ENCODE data around the gene FAM110C.

The FAM110C gene

DNA sequence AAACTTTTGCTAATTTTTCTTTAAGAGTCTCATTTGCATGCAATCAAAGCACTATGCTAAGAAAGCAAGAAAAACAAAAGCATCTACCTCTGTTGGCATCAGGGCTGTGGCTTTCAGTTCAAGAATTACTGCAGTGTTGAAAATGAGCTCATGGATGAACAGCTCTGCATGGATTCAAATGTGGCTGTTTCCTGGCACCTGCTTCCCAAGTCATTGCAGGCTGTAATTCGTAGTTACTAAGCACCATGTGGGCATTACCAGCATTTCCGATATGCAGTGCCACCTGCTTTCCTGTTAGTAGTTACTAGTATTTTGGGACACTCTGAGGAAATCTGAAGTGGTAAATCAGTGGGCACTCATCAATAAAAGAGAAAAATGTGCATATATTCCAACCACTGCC is 37.8 kb upstream of the FAM110C start:
- Histone ChIP-seq H3K14ac (ENCODE audit: low read length in 2 of 2) (no peak overlapping the region), H3K4me2 (ENCODE audit: low read length, poor library complexity, severe bottlenecking) (no peak overlapping the region), H3K36me3 (ENCODE audit: control insufficient read depth in 1 of 2, insufficient read depth in 2 of 2, low read depth in 1 of 2, low read length in 2 of 2) (no peaks in the 10 kb centered on the region), H3K18ac (ENCODE audit: low read depth in 1 of 2, low read length in 2 of 2) (no peak overlapping the region), H2BK5ac (ENCODE audit: low read depth, low read length, poor library complexity, severe bottlenecking) (no peak overlapping the region), H3K79me1 (replicated peaks; ENCODE audit: low read length, poor library complexity, severe bottlenecking) (no peaks in the 10 kb centered on the region), H3K23ac (ENCODE audit: low read length in 2 of 2) (no peak overlapping the region), H3K4ac (ENCODE audit: low read depth in 1 of 2, low read length in 2 of 2) (no peak overlapping the region), H3K27me3 (ENCODE audit: control insufficient read depth in 1 of 2, insufficient read depth in 1 of 2, low read length in 2 of 2) (no peaks in the 10 kb centered on the region), H3K9me3 (ENCODE audit: control insufficient read depth, low read length) (peaks cover 2% of the 10 kb centered on the region), H4K91ac (ENCODE audit: low read length) (no peak overlapping the region), H3K27ac (ENCODE audit: low read length, poor library complexity, severe bottlenecking) (no peak overlapping the region), H4K8ac (ENCODE audit: low read length) (no peak overlapping the region), H2BK12ac (ENCODE audit: low read length in 2 of 2) (no peak overlapping the region), H3K4me1 (ENCODE audit: control insufficient read depth, insufficient read depth, low read depth, low read length) (no peaks in the 10 kb centered on the region), H3K9ac (ENCODE audit: low read length) (no peak overlapping the region), H2AK5ac (ENCODE audit: low read length, severe bottlenecking) (no peak overlapping the region), H2BK120ac (ENCODE audit: low read depth, low read length) (no peak overlapping the region), H2BK15ac (ENCODE audit: low read depth, poor library complexity, severe bottlenecking) (no peak overlapping the region), H3K4me3 (ENCODE audit: insufficient read depth in 1 of 2, low read depth in 1 of 2, low read length in 2 of 2) (no peak overlapping the region), H2AFZ (ENCODE audit: low read depth, low read length) (no peak overlapping the region)
- 47% methylated on average over 2 of the region's 2 CpGs for WGBS
- no peak for DNase-seq

DNA sequence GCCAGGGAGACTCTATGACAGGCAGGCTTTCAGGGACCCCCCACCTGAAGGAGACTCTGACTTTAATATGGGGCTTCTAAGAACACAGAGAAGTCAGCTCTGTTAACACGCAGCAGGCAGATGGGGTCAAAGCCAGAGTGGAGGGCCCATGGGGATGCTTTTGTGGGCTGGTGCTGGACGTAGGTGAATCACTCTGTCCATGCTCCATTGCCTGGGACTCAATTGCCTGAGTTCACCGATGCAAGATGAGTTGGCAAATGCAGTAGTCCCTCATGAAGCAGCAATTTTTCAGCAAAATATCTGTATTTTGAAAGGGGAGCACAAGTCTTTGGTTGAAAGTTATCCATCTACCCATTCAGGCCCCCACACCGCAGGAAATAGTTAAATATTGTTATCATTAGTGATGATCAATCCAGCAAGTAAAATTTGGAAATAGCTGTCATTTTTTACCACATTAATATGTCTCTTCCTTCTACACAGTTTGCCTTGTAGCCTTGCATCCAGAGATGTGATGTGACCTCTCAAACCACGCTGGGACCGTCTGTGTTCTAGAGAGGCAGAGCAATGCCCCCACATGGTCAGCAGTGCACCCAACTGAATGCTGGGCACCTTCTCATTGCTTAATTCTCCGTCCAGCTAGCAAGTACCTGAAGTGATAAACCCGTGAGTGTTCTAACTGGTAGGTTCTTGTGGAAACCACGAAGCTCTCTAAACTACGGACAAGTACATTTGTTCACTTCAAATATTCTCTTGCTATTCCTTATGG is 34.8 kb upstream of the FAM110C start:
- no peaks in the 10 kb centered on the region for H3K79me1 ChIP-seq (replicated peaks; ENCODE audit: low read length, poor library complexity, severe bottlenecking)
- 64% methylated on average over 7 of the region's 10 CpGs for WGBS

DNA sequence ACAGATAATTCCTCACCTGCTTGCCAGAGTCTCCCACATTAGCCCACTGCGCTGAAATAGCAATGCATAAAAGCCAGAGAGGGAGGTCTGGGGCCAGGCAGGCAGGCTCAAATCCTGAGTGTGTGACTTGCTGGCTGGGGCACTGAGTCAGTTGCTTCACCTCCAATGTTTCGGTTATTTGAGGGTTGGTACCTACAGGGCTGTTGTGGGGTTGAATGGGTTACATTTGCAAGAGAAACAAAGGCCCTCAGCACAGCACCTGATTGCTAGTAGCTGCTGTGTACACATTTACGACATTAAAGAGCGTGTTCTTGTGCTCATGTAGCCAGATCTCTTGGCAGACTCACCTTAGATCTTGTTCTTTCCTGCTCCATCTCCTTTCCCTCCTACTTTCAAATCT is 34.1 kb upstream of the FAM110C start:
- H3K18ac ChIP-seq (ENCODE audit: low read depth in 1 of 2, low read length in 2 of 2), result no peak overlapping the region
- no peak overlapping the region for H2AFZ ChIP-seq (ENCODE audit: low read depth, low read length)
- H2BK15ac ChIP-seq (ENCODE audit: low read depth, poor library complexity, severe bottlenecking), result no peak overlapping the region
- no peaks in the 10 kb centered on the region for H3K36me3 ChIP-seq (ENCODE audit: control insufficient read depth in 1 of 2, insufficient read depth in 2 of 2, low read depth in 1 of 2, low read length in 2 of 2)
- H3K9ac ChIP-seq (ENCODE audit: low read length), result no peak overlapping the region
- H2BK120ac ChIP-seq (ENCODE audit: low read depth, low read length), result no peak overlapping the region
- H3K4me1 ChIP-seq (ENCODE audit: control insufficient read depth, insufficient read depth, low read depth, low read length), result no peaks in the 10 kb centered on the region
- H3K23ac ChIP-seq (ENCODE audit: low read length in 2 of 2), result no peak overlapping the region
- H3K14ac ChIP-seq (ENCODE audit: low read length in 2 of 2), result no peak overlapping the region
- H3K4me2 ChIP-seq (ENCODE audit: low read length, poor library complexity, severe bottlenecking), result no peak overlapping the region
- 16% methylated on average over 4 of the region's 4 CpGs for WGBS
- H3K9me3 ChIP-seq (ENCODE audit: control insufficient read depth, low read length), result no peaks in the 10 kb centered on the region
- H2BK12ac ChIP-seq (ENCODE audit: low read length in 2 of 2), result no peak overlapping the region
- H4K91ac ChIP-seq (ENCODE audit: low read length), result no peak overlapping the region
- H3K4ac ChIP-seq (ENCODE audit: low read depth in 1 of 2, low read length in 2 of 2), result no peak overlapping the region
- no peak overlapping the region for H4K8ac ChIP-seq (ENCODE audit: low read length)
- H3K4me3 ChIP-seq (ENCODE audit: insufficient read depth in 1 of 2, low read depth in 1 of 2, low read length in 2 of 2), result no peak overlapping the region
- DNase-seq, result no peak
- H3K27me3 ChIP-seq (ENCODE audit: control insufficient read depth in 1 of 2, insufficient read depth in 1 of 2, low read length in 2 of 2), result no peaks in the 10 kb centered on the region
- no peak overlapping the region for H3K27ac ChIP-seq (ENCODE audit: low read length, poor library complexity, severe bottlenecking)
- no peak overlapping the region for H2BK5ac ChIP-seq (ENCODE audit: low read depth, low read length, poor library complexity, severe bottlenecking)
- no peaks in the 10 kb centered on the region for H3K79me1 ChIP-seq (replicated peaks; ENCODE audit: low read length, poor library complexity, severe bottlenecking)
- H2AK5ac ChIP-seq (ENCODE audit: low read length, severe bottlenecking), result no peak overlapping the region

More for the DNA sequence above, 34.8 kb upstream of the FAM110C start:
- no peak overlapping the region for H3K4me3 ChIP-seq (ENCODE audit: insufficient read depth in 1 of 2, low read depth in 1 of 2, low read length in 2 of 2)
- no peak overlapping the region for H3K23ac ChIP-seq (ENCODE audit: low read length in 2 of 2)
- H2BK120ac ChIP-seq (ENCODE audit: low read depth, low read length), result no peak overlapping the region
- DNase-seq, result no peak
- H3K9ac ChIP-seq (ENCODE audit: low read length), result no peak overlapping the region
- no peak overlapping the region for H3K18ac ChIP-seq (ENCODE audit: low read depth in 1 of 2, low read length in 2 of 2)
- no peak overlapping the region for H3K14ac ChIP-seq (ENCODE audit: low read length in 2 of 2)
- no peak overlapping the region for H2BK12ac ChIP-seq (ENCODE audit: low read length in 2 of 2)
- H2BK15ac ChIP-seq (ENCODE audit: low read depth, poor library complexity, severe bottlenecking), result no peak overlapping the region
- no peak overlapping the region for H2AFZ ChIP-seq (ENCODE audit: low read depth, low read length)
- H4K91ac ChIP-seq (ENCODE audit: low read length), result no peak overlapping the region
- H3K9me3 ChIP-seq (ENCODE audit: control insufficient read depth, low read length), result peaks cover 2% of the 10 kb centered on the region
- no peaks in the 10 kb centered on the region for H3K27me3 ChIP-seq (ENCODE audit: control insufficient read depth in 1 of 2, insufficient read depth in 1 of 2, low read length in 2 of 2)
- no peaks in the 10 kb centered on the region for H3K4me1 ChIP-seq (ENCODE audit: control insufficient read depth, insufficient read depth, low read depth, low read length)
- no peaks in the 10 kb centered on the region for H3K36me3 ChIP-seq (ENCODE audit: control insufficient read depth in 1 of 2, insufficient read depth in 2 of 2, low read depth in 1 of 2, low read length in 2 of 2)
- no peak overlapping the region for H2BK5ac ChIP-seq (ENCODE audit: low read depth, low read length, poor library complexity, severe bottlenecking)
- H3K27ac ChIP-seq (ENCODE audit: low read length, poor library complexity, severe bottlenecking), result no peak overlapping the region
- no peak overlapping the region for H3K4me2 ChIP-seq (ENCODE audit: low read length, poor library complexity, severe bottlenecking)
- no peak overlapping the region for H2AK5ac ChIP-seq (ENCODE audit: low read length, severe bottlenecking)
- no peak overlapping the region for H4K8ac ChIP-seq (ENCODE audit: low read length)
- no peak overlapping the region for H3K4ac ChIP-seq (ENCODE audit: low read depth in 1 of 2, low read length in 2 of 2)

DNA sequence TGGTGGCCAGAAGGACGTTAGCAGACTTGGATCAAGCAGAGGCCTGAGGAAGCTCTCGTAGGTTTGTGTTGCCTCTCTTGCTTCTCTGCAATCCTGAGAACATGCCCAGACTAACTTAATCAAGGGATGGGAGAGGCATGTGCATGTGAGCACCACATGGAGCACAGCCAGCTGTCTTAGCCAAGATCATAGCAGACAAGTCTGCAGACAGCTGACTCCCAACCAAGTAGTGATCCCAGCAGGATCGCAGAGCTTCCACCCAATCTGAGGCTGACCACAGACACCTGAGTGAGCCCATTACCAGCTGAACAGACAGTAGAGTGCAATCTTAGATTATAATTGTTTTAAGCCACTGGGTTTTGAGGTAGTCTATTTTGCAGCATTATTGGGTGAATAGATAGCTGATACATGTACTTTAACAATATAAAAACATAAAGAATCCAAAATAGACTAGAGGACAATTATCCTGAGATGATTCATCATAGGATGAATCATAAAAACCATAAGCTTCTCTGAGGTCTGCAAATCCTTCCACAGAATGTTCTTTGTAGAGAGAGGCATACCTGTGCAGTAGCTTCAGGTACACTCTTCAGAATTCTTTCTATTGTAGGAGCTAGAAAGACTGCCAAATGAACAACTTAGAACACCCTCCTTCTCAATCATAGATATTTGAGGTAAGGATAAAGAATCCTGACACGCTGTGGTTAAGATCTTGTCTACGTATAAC is 25.2 kb upstream of the FAM110C start:
- no peak overlapping the region for H2BK12ac ChIP-seq (ENCODE audit: low read length in 2 of 2)
- no peak overlapping the region for H2BK120ac ChIP-seq (ENCODE audit: low read depth, low read length)
- H3K4me3 ChIP-seq (ENCODE audit: insufficient read depth in 1 of 2, low read depth in 1 of 2, low read length in 2 of 2), result no peak overlapping the region
- H3K27me3 ChIP-seq (ENCODE audit: control insufficient read depth in 1 of 2, insufficient read depth in 1 of 2, low read length in 2 of 2), result no peaks in the 10 kb centered on the region
- H3K18ac ChIP-seq (ENCODE audit: low read depth in 1 of 2, low read length in 2 of 2), result no peak overlapping the region
- H3K4me2 ChIP-seq (ENCODE audit: low read length, poor library complexity, severe bottlenecking), result no peak overlapping the region
- no peak overlapping the region for H3K9ac ChIP-seq (ENCODE audit: low read length)
- no peak overlapping the region for H2BK5ac ChIP-seq (ENCODE audit: low read depth, low read length, poor library complexity, severe bottlenecking)
- H3K23ac ChIP-seq (ENCODE audit: low read length in 2 of 2), result no peak overlapping the region
- no peak overlapping the region for H2AFZ ChIP-seq (ENCODE audit: low read depth, low read length)
- no peak overlapping the region for H4K8ac ChIP-seq (ENCODE audit: low read length)
- no peaks in the 10 kb centered on the region for H3K36me3 ChIP-seq (ENCODE audit: control insufficient read depth in 1 of 2, insufficient read depth in 2 of 2, low read depth in 1 of 2, low read length in 2 of 2)
- H3K79me1 ChIP-seq (replicated peaks; ENCODE audit: low read length, poor library complexity, severe bottlenecking), result no peaks in the 10 kb centered on the region
- H3K4me1 ChIP-seq (ENCODE audit: control insufficient read depth, insufficient read depth, low read depth, low read length), result peaks cover 2% of the 10 kb centered on the region
- H4K91ac ChIP-seq (ENCODE audit: low read length), result no peak overlapping the region
- H2BK15ac ChIP-seq (ENCODE audit: low read depth, poor library complexity, severe bottlenecking), result no peak overlapping the region
- WGBS, result 90% methylated on average over 4 of the region's 5 CpGs
- no peak overlapping the region for H3K4ac ChIP-seq (ENCODE audit: low read depth in 1 of 2, low read length in 2 of 2)
- DNase-seq, result no peak
- H2AK5ac ChIP-seq (ENCODE audit: low read length, severe bottlenecking), result no peak overlapping the region
- H3K14ac ChIP-seq (ENCODE audit: low read length in 2 of 2), result no peak overlapping the region
- no peaks in the 10 kb centered on the region for H3K9me3 ChIP-seq (ENCODE audit: control insufficient read depth, low read length)
- no peak overlapping the region for H3K27ac ChIP-seq (ENCODE audit: low read length, poor library complexity, severe bottlenecking)
